HL-60 (cell line): Measurements from ENCODE around the gene IBSP.

Source experiments
- CTCF ChIP-seq: IDR thresholded peaks from one replicate; pipeline ENCODE4 v1.5.1; 2011; ENCODE audit warnings: low read length, control low read depth, inconsistent platforms; ENCODE audit not compliant: insufficient read depth
- GABPA ChIP-seq: IDR thresholded peaks from 2 replicates; pipeline ENCODE4 v1.6.1; 2012; ENCODE audit warnings: low read depth
- POLR2AphosphoS5 ChIP-seq: IDR thresholded peaks from 2 replicates; pipeline ENCODE4 v1.6.1; 2012; ENCODE audit warnings: low read depth
- REST ChIP-seq: IDR thresholded peaks from 2 replicates; pipeline ENCODE4 v1.6.1; 2012; ENCODE audit warnings: low read depth; ENCODE audit not compliant: insufficient replicate concordance
- SPI1 ChIP-seq: IDR thresholded peaks from 2 replicates; pipeline ENCODE4 v1.6.1; 2012; ENCODE audit warnings: low read depth, mild to moderate bottlenecking, borderline replicate concordance

GRCh38 chr4:87781569-87781968, 17.8 kb upstream of the IBSP start:
- no peak for TF ChIP-seq CTCF
- no peak for TF ChIP-seq REST
- TF ChIP-seq GABPA: no peak
- TF ChIP-seq POLR2AphosphoS5: no peak
- TF ChIP-seq SPI1: no peak
